T-cell (primary cell): ENCODE measurements around the gene P4HA3. TPM values are rescaled to one million over a fixed set of nuclear protein-coding genes. Genes with fewer than 3 reads are reported as not detected.

Experiments used
- ATAC-seq, 4 experiments: fragments of 200-7000 bp in 3 of 4; fragments of 150-1000 bp in 1 of 4; cut with Tn5 transposase; replicated peaks in 1 of 4; 1 replicate in 3 of 4; 2 replicates in 1 of 4; pipeline ENCODE4 v1.10.0; 2021; ENCODE audit warnings: moderate library complexity in 3 of 4, mild to moderate bottlenecking in 2 of 4, moderate number of reproducible peaks in 1 of 4
- CTCF ChIA-PET, 2 donors: fragments of 300-600 bp; sonication (Branson Sonifier 250); formaldehyde crosslinking; loops; one replicate each; lab custom pipeline; 2022; ENCODE audit warnings: antibody characterized with exemption in 2 of 2; lab: Charles Lee
- POLR2A ChIA-PET, 2 donors: fragments of 300-600 bp; sonication (Branson Sonifier 250); formaldehyde crosslinking; loops; one replicate each; lab custom pipeline; 2022; ENCODE audit warnings: antibody characterized with exemption in 2 of 2; lab: Charles Lee
- DNase-seq, 35 experiments: peaks; one replicate each; pipeline versions ENCODE4 v3.0.0 to v3.0.0-alpha.2; 2013 to 2023
- H3K27ac ChIP-seq: one replicate; pipeline ENCODE4 v1.5.1; 2013; ENCODE audit warnings: low read length
- H3K27me3 ChIP-seq, 2 experiments: replicated peaks in 1 of 2; 1 replicate in 1 of 2; 2 replicates in 1 of 2; pipeline versions ENCODE4 v1.6.1 to v1.7.0; 2013; ENCODE audit warnings: low read length in 1 of 2, mixed read lengths in 1 of 2; ENCODE audit not compliant: control insufficient read depth in 2 of 2, insufficient read depth in 2 of 2; ENCODE audit errors: extremely low read depth in 1 of 2
- H3K36me3 ChIP-seq, 2 donors: 1 replicate in 1 of 2; 2 replicates in 1 of 2; pipeline versions ENCODE4 v1.6.1 to v1.7.0; 2013; ENCODE audit warnings: low read length in 1 of 2; ENCODE audit not compliant: control insufficient read depth in 2 of 2, insufficient read depth in 1 of 2; ENCODE audit errors: extremely low read depth in 1 of 2
- H3K4me1 ChIP-seq, 2 experiments: 1 replicate in 1 of 2; 2 replicates in 1 of 2; pipeline versions ENCODE4 v1.6.1 to v1.7.0; 2013; ENCODE audit warnings: low read length in 2 of 2, mixed read lengths in 1 of 2; ENCODE audit not compliant: insufficient read depth in 2 of 2, control insufficient read depth in 1 of 2; ENCODE audit errors: extremely low read depth in 1 of 2
- H3K4me3 ChIP-seq, 2 donors: 1 replicate in 1 of 2; 2 replicates in 1 of 2; pipeline versions ENCODE4 v1.5.1 to v1.7.0; 2013; ENCODE audit warnings: mild to moderate bottlenecking in 2 of 2, low read length in 1 of 2, moderate library complexity in 1 of 2; ENCODE audit not compliant: control insufficient read depth in 1 of 2; ENCODE audit errors: extremely low read depth in 1 of 2
- H3K9me3 ChIP-seq: 2 replicates; pipeline ENCODE4 v1.7.0; 2013
- H3K27ac Mint-ChIP-seq, 2 donors: one replicate each; pipeline ENCODE4 v1.8.0; 2020 to 2021; ENCODE audit warnings: mild to moderate bottlenecking in 2 of 2, mixed read lengths in 2 of 2
- H3K27me3 Mint-ChIP-seq, 2 donors: one replicate each; pipeline ENCODE4 v1.8.0; 2021 to 2022; ENCODE audit warnings: mixed read lengths in 2 of 2
- H3K36me3 Mint-ChIP-seq: one replicate; pipeline ENCODE4 v1.8.0; 2021; ENCODE audit warnings: mixed read lengths
- H3K4me1 Mint-ChIP-seq, 3 donors: one replicate each; pipeline ENCODE4 v1.8.0; 2020 to 2022; ENCODE audit warnings: mixed read lengths in 3 of 3, mild to moderate bottlenecking in 1 of 3
- H3K4me3 Mint-ChIP-seq, 3 donors: one replicate each; pipeline ENCODE4 v1.8.0; 2020 to 2022; ENCODE audit warnings: mild to moderate bottlenecking in 3 of 3, mixed read lengths in 3 of 3, moderate library complexity in 3 of 3
- H3K9me3 Mint-ChIP-seq, 3 donors: one replicate each; pipeline ENCODE4 v1.8.0; 2020 to 2022; ENCODE audit warnings: mixed read lengths in 3 of 3
- WGBS: methylation state at CpG from one replicate; pipeline ENCODE4 v1.1.5; 2013; ENCODE audit warnings: missing lambda C conversion rate; ENCODE audit not compliant: insufficient coverage; 5-methylcytosine and 5-hydroxymethylcytosine counted together
- total RNA-seq, 35 experiments: library from RNA in 6 of 35; stranded (reverse) in 6 of 35; fragments of 120-200 nt in 1 of 35; gene quantifications; one replicate each; pipeline versions ENCODE4 v1.2.1 to v1.2.4 and lab custom pipeline; 2013 to 2026

P4HA3 gene
- total RNA-seq, 5 donors from 2014 or later (not counting 1 experiment from before 2014, with no cell fraction given) = not detected

DNA sequence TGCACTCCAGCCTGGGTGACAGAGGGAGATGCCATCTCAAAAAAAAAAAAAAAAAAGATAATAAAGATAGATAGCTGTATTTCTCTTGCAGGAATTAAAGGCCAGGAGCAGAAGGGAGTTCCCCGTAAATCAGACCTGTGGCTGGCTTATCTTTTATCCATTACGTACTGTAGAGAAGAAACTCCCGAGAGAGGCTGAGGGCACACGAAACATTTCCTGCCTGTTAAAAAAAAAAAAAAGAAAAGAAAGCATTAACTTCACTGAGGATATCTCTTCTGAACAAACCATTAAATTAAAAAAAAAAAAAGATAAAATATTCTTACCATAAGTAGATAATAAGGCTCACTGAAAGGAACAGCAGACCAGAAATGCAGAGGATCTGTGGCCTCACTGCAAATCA, 22.5 kb downstream of the P4HA3 start:
- Mint-ChIP-seq H3K27me3 (peaks cover 9 to 10% of the 10 kb centered on the region in 2 donors), H3K36me3 (no peaks in the 10 kb centered on the region), H3K4me3 (no peak overlapping the region), H3K27ac (no peak overlapping the region), H3K9me3 (peaks cover 0 to under 1% (median under 1%) of the 10 kb centered on the region in 3 donors), H3K4me1 (no peaks in the 10 kb centered on the region)
- peaks cover 0 to 5% of the 10 kb centered on the region in 2 experiments for H3K4me1 ChIP-seq
- H3K36me3 ChIP-seq = no peaks in the 10 kb centered on the region
- no CpG with 5 or more reads among the region's 4 CpGs for WGBS
- no peaks in the 10 kb centered on the region for H3K9me3 ChIP-seq
- ATAC-seq (peak in 1 of 4 experiments; percentile 69), DNase-seq (peak in 1 of 35 experiments; percentile 12)
- CTCF ChIA-PET = no interaction called here
- H3K4me3 ChIP-seq = no peak overlapping the region
- H3K27ac ChIP-seq = no peak overlapping the region
- no peaks in the 10 kb centered on the region for H3K27me3 ChIP-seq
- POLR2A ChIA-PET = no interaction called here

DNA sequence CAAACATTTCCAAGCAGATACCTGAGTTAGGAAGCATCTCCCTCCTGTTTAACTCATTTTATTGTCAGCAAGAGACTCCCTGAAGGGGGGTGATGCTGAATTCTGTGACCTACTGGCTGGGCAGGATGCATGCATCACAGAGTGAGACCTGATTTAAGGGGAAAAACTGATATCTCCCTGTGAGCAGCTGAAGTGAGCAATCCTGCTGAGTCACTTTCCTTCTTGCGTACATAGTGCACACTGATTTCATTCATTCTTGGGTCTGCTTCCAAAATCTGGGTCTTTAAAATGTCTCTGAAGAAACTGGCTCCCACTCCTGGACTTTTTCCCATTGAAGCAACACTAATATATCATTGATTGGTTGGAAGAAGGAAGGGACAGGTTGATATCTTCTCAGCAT, 23.3 kb downstream of the P4HA3 start:
- Histone ChIP-seq H3K36me3 (no peaks in the 10 kb centered on the region), H3K4me3 (no peak overlapping the region), H3K27me3 (no peaks in the 10 kb centered on the region), H3K4me1 (peaks cover under 1 to 5% of the 10 kb centered on the region in 2 experiments), H3K27ac (no peak overlapping the region), H3K9me3 (no peaks in the 10 kb centered on the region)
- ChIA-PET CTCF (no interaction called here), POLR2A (no interaction called here)
- no peaks in the 10 kb centered on the region for H3K4me1 Mint-ChIP-seq
- ATAC-seq (no peak), DNase-seq (no peak)
- H3K36me3 Mint-ChIP-seq = no peaks in the 10 kb centered on the region
- WGBS = no CpG with 5 or more reads among the region's 1 CpG
- no peak overlapping the region for H3K4me3 Mint-ChIP-seq
- H3K9me3 Mint-ChIP-seq = no peaks in the 10 kb centered on the region
- no peak overlapping the region for H3K27ac Mint-ChIP-seq
- H3K27me3 Mint-ChIP-seq = peaks cover 4 to 8% of the 10 kb centered on the region in 2 donors

GRCh38 chr11:74284466-74284865, 27.0 kb downstream of the P4HA3 start:
- no peak overlapping the region for H3K4me3 ChIP-seq
- Mint-ChIP-seq H3K36me3 (no peaks in the 10 kb centered on the region), H3K9me3 (no peaks in the 10 kb centered on the region), H3K4me1 (no peaks in the 10 kb centered on the region), H3K4me3 (no peak overlapping the region), H3K27me3 (no peaks in the 10 kb centered on the region), H3K27ac (no peak overlapping the region)
- no peaks in the 10 kb centered on the region for H3K27me3 ChIP-seq
- DNase-seq (no peak), ATAC-seq (no peak)
- H3K9me3 ChIP-seq = no peaks in the 10 kb centered on the region
- WGBS = no CpG with 5 or more reads among the region's 2 CpGs
- ChIA-PET POLR2A (no interaction called here), CTCF (no interaction called here)
- no peak overlapping the region for H3K27ac ChIP-seq
- no peaks in the 10 kb centered on the region for H3K36me3 ChIP-seq
- peaks cover 5 to 9% of the 10 kb centered on the region in 2 experiments for H3K4me1 ChIP-seq

DNA sequence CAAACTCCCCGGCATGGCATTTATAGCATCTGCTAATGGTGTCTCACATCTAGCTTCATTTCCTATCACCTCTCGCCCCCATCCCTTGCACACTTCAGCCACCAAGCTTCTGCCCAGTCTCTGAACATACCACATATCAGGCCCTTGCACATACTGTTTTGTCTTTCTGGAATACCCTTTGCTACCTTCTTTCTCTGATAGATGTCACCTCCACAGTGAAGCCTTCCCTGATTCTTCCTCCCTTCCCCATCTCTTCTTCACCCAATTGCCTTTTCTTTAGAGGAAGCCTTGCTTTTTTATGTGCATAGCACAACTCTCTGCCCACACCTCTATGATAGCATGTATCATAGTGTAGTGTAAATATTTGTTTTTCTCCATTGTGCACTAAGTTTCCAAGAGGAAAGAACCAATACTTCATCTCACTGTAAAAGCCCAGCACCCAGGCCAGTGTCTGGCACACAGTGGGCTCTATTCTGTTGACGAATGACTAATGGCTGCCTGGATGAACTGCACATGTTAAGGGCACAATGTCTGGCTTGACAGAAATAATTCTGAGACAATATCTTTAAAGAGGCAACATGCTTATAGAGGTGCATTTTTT, 27.8 kb downstream of the P4HA3 start:
- Mint-ChIP-seq H3K36me3 (no peaks in the 10 kb centered on the region), H3K27ac (no peak overlapping the region), H3K4me3 (no peak overlapping the region), H3K9me3 (no peaks in the 10 kb centered on the region), H3K4me1 (no peaks in the 10 kb centered on the region), H3K27me3 (no peaks in the 10 kb centered on the region)
- Histone ChIP-seq H3K36me3 (no peaks in the 10 kb centered on the region), H3K27me3 (no peaks in the 10 kb centered on the region), H3K4me3 (no peak overlapping the region), H3K4me1 (peaks cover 3 to 9% of the 10 kb centered on the region in 2 experiments), H3K9me3 (no peaks in the 10 kb centered on the region), H3K27ac (no peak overlapping the region)
- WGBS = 53% methylated on average over 2 of the region's 3 CpGs
- POLR2A ChIA-PET = no interaction called here
- no peak for ATAC-seq
- DNase-seq = no peak
- CTCF ChIA-PET = no interaction called here

DNA sequence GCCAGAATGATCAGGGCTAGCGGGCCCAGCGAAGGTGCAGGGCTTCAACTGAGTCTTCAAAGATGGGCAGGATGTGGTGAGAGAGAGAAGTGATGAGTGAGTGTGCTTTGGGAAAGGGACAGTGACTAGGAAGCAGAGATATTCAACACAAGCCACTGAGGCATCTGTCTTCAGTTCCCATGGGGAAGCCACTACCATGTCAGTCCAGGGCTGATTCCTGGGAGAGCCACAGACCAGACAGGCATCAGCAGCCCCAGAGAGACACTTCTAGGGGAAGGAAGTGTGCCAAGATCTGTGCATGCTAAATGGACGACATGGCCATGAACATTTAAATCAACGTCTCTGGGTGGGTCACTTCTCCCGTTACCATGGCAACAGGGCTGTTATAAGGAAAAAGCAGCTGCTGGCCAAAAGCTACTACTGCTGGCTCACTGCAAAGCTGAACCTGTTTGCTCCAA, 28.5 kb downstream of the P4HA3 start:
- Histone ChIP-seq H3K9me3 (no peaks in the 10 kb centered on the region), H3K27ac (no peak overlapping the region), H3K27me3 (no peaks in the 10 kb centered on the region), H3K4me1 (peaks cover 0 to 9% of the 10 kb centered on the region in 2 experiments), H3K4me3 (no peak overlapping the region), H3K36me3 (no peaks in the 10 kb centered on the region)
- Mint-ChIP-seq H3K9me3 (no peaks in the 10 kb centered on the region), H3K36me3 (no peaks in the 10 kb centered on the region), H3K4me3 (no peak overlapping the region), H3K27me3 (no peaks in the 10 kb centered on the region), H3K27ac (no peak overlapping the region), H3K4me1 (no peaks in the 10 kb centered on the region)
- ATAC-seq (peak in 3 of 4 experiments; percentile 42 to 53 (median 51)), DNase-seq (no peak)
- 10% methylated on average over 2 of the region's 5 CpGs for WGBS
- ChIA-PET POLR2A (no interaction called here), CTCF (no interaction called here)

DNA sequence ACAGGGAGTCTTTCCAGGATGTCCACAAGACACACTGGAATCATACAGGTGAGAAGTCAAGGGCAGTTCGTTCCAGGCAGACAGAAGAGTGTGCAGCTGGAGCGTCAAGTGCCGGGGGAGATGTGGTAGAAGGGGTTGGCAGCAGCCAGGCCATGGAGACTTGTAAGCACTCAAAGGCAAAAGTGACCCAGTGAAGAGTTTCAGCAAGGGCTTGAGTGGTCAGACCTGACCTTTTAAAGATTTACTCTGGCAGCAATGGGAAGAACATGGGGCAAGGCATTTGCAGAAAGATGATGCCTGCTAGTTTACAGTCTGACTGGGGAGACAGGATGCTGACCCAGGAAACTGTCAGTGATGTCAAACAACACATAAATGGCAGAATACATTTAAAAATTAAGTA, 29.0 kb downstream of the P4HA3 start:
- no peaks in the 10 kb centered on the region for H3K9me3 ChIP-seq
- H3K4me3 ChIP-seq = no peak overlapping the region
- ATAC-seq (no peak), DNase-seq (no peak)
- ChIA-PET POLR2A (no interaction called here), CTCF (no interaction called here)
- Mint-ChIP-seq H3K9me3 (no peaks in the 10 kb centered on the region), H3K27me3 (no peaks in the 10 kb centered on the region), H3K4me1 (no peaks in the 10 kb centered on the region), H3K4me3 (no peak overlapping the region), H3K36me3 (no peaks in the 10 kb centered on the region), H3K27ac (no peak overlapping the region)
- 92% methylated on average over 3 of the region's 3 CpGs for WGBS
- H3K4me1 ChIP-seq = peaks cover 0 to 9% of the 10 kb centered on the region in 2 experiments
- no peaks in the 10 kb centered on the region for H3K36me3 ChIP-seq
- H3K27ac ChIP-seq = no peak overlapping the region
- no peaks in the 10 kb centered on the region for H3K27me3 ChIP-seq
